K562 (cell line): ENCODE measurements around the gene GRIA1. TPM values are rescaled to one million over a fixed set of nuclear protein-coding genes. Genes with fewer than 3 reads are reported as not detected.

Source experiments
- ARID2 ChIP-seq: fragments of 450-650 bp; IDR thresholded peaks from 2 replicates; pipeline ENCODE4 v1.6.1; 2017; ENCODE audit warnings: antibody characterized with exemption, mild to moderate bottlenecking
- CBX2 ChIP-seq: fragments of 200-600 bp; sonication (generic); IDR thresholded peaks from one replicate; pipeline ENCODE4 v1.6.1; 2012; ENCODE audit warnings: mild to moderate bottlenecking, low read length, inconsistent platforms; ENCODE audit not compliant: insufficient read depth, poor library complexity, severe bottlenecking
- E2F8 ChIP-seq: fragments of 450-650 bp; IDR thresholded peaks from 2 replicates; pipeline ENCODE4 v1.7.1; 2018; ENCODE audit warnings: mild to moderate bottlenecking, low read depth; ENCODE audit not compliant: partially characterized antibody
- HDAC2 ChIP-seq: fragments of 450-650 bp; IDR thresholded peaks from 2 replicates; pipeline ENCODE4 v1.6.1; 2016; ENCODE audit warnings: mild to moderate bottlenecking
- REST ChIP-seq, 2 experiments: fragments of 450-650 bp; formaldehyde crosslinking in 1 of 2; IDR thresholded peaks; 2 replicates each; pipeline versions ENCODE4 v1.4.0 to v1.6.1; 2014 to 2020; ENCODE audit warnings: mild to moderate bottlenecking in 2 of 2, borderline replicate concordance in 1 of 2, low read depth in 1 of 2
- polyA plus RNA-seq, 8 experiments: library from polyadenylated mRNA; depleted of rRNA in 4 of 8; stranded (reverse) in 5 of 8; unstranded in 3 of 8; fragments of >200 nt; fragmentation: Nextera tagmentation in 2 of 8; fragmentation: Illumina TruSeq in 1 of 8; extraction: Ambion mirVana in 2 of 8; extraction: Trizol in 1 of 8; gene quantifications; 2 replicates each; pipeline versions ENCODE4 v1.2.1 to v1.2.3, GENCODE V29; 2011 to 2014; ENCODE audit warnings: inconsistent platforms in 1 of 8, missing spikeins in 1 of 8
- total RNA-seq, 7 experiments: library from RNA; depleted of rRNA in 6 of 7; stranded (reverse); fragments of >200 nt in 6 of 7; fragmentation: Illumina TruSeq in 2 of 7; extraction: Trizol in 2 of 7; gene quantifications; 2 replicates each; pipeline versions ENCODE4 v1.2.1 to v1.2.3, GENCODE V29; 2011 to 2021; ENCODE audit warnings: low replicate concordance in 1 of 7
- TF ChIP-seq, protein P1 (sequence below): fragments of 450-650 bp; formaldehyde crosslinking; IDR thresholded peaks from 2 replicates; pipeline ENCODE4 v1.4.0; 2020; ENCODE audit warnings: mild to moderate bottlenecking, moderate library complexity
- TF ChIP-seq, protein P2 (sequence below), 3 experiments: IDR thresholded peaks in 2 of 3; conservative IDR thresholded peaks in 1 of 3; 2 replicates each; pipeline ENCODE4 v1.5.1; 2011 to 2012; ENCODE audit warnings: low read length in 3 of 3, mild to moderate bottlenecking in 3 of 3, control low read depth in 2 of 3, improper control_type of control experiment in 1 of 3, inconsistent platforms in 1 of 3, low read depth in 1 of 3, mixed read lengths in 1 of 3, moderate library complexity in 1 of 3; ENCODE audit not compliant: insufficient read depth in 2 of 3

Gene GRIA1
- total and polyA plus RNA-seq, 9 of the 15 experiments (the other 6 are each of a cell fraction or from before 2014, with no cell fraction given) = not detected

GRCh38 chr5:153496835-153497234 lies 6.4 kb downstream of the GRIA1 start (continued):
- TF ChIP-seq REST (IDR thresholded peaks at IDR 0.05; ENCODE audit: borderline replicate concordance) (peak; percentile 41; the same call in 1 of the 2 replicates), REST (CRISPR knock-in tag; IDR thresholded peaks at IDR 0.05; ENCODE audit: low read depth) (no peak), HDAC2 (no peak), E2F8 (no peak), ARID2 (peak; percentile 18; the same call in 1 of the 2 replicates), CBX2 (no peak)
- TF ChIP-seq, protein P1, sequence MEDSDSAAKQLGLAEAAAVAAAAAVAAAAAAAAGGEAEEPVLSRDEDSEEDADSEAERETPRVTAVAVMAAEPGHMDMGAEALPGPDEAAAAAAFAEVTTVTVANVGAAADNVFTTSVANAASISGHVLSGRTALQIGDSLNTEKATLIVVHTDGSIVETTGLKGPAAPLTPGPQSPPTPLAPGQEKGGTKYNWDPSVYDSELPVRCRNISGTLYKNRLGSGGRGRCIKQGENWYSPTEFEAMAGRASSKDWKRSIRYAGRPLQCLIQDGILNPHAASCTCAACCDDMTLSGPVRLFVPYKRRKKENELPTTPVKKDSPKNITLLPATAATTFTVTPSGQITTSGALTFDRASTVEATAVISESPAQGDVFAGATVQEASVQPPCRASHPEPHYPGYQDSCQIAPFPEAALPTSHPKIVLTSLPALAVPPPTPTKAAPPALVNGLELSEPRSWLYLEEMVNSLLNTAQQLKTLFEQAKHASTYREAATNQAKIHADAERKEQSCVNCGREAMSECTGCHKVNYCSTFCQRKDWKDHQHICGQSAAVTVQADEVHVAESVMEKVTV (CRISPR knock-in tag) = peak; percentile 62
- TF ChIP-seq, protein P2, sequence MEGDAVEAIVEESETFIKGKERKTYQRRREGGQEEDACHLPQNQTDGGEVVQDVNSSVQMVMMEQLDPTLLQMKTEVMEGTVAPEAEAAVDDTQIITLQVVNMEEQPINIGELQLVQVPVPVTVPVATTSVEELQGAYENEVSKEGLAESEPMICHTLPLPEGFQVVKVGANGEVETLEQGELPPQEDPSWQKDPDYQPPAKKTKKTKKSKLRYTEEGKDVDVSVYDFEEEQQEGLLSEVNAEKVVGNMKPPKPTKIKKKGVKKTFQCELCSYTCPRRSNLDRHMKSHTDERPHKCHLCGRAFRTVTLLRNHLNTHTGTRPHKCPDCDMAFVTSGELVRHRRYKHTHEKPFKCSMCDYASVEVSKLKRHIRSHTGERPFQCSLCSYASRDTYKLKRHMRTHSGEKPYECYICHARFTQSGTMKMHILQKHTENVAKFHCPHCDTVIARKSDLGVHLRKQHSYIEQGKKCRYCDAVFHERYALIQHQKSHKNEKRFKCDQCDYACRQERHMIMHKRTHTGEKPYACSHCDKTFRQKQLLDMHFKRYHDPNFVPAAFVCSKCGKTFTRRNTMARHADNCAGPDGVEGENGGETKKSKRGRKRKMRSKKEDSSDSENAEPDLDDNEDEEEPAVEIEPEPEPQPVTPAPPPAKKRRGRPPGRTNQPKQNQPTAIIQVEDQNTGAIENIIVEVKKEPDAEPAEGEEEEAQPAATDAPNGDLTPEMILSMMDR (IDR thresholded peaks at IDR 0.05 in 2 of 3, conservative IDR thresholded peaks at IDR 0.05 in 1 of 3; ENCODE audit: insufficient read depth in 2 of 3, low read depth in 1 of 3, low read length in 3 of 3) = peak; percentile 30 to 60 (median 41); a peak in 4 of 6 replicates
